GOT3 (cell line): ENCODE data around the gene EXPH5.
"Not testable (repeated sequence)": the region's sequence is repeated elsewhere in the genome, so short reads cannot be mapped to it uniquely, and the experiment has no call there.

Experiments
- DNase-seq: peaks from one replicate; lab custom pipeline; 2025; ENCODE audit warnings: mixed read lengths; lab: John Stamatoyannopoulos, UW

Gene EXPH5

GRCh38 chr11:108593214-108593922, at the start of gene EXPH5:
EXPH5 (minus strand) TSS chr11:108593768; CDS start chr11:108593536, 232 bp downstream.
- no peak for DNase-seq

GRCh38 chr11:108641752-108642151, 48.2 kb upstream of the EXPH5 start:
- not testable (repeated sequence) for DNase-seq

- no peak for DNase-seq
Observed at GRCh38 chr11:108639146-108639545, 45.6 kb upstream of the EXPH5 start.

- DNase-seq = no peak
Observed at GRCh38 chr11:108636222-108636621, 42.7 kb upstream of the EXPH5 start.

GRCh38 chr11:108635106-108635505, 41.5 kb upstream of the EXPH5 start:
- no peak for DNase-seq

GRCh38 chr11:108632041-108632704, 38.6 kb upstream of the EXPH5 start:
- DNase-seq = no peak

GRCh38 chr11:108629274-108629673, 35.7 kb upstream of the EXPH5 start:
- no peak for DNase-seq

GRCh38 chr11:108628812-108629211, 35.2 kb upstream of the EXPH5 start:
- no peak for DNase-seq

- no peak for DNase-seq
Observed at GRCh38 chr11:108628326-108628725, 34.8 kb upstream of the EXPH5 start.

- no peak for DNase-seq
Observed at GRCh38 chr11:108624196-108624925, 30.8 kb upstream of the EXPH5 start.

- DNase-seq = no peak
Observed at GRCh38 chr11:108622341-108622740, 28.8 kb upstream of the EXPH5 start.

GRCh38 chr11:108620958-108621772, 27.6 kb upstream of the EXPH5 start:
- DNase-seq = no peak

- no peak for DNase-seq
Observed at GRCh38 chr11:108618529-108618928, 25.0 kb upstream of the EXPH5 start.

GRCh38 chr11:108617055-108617454, 23.5 kb upstream of the EXPH5 start:
- no peak for DNase-seq

GRCh38 chr11:108616549-108616948, 23.0 kb upstream of the EXPH5 start:
- no peak for DNase-seq

GRCh38 chr11:108614086-108614485, 20.5 kb upstream of the EXPH5 start:
- DNase-seq = no peak

- no peak for DNase-seq
Observed at GRCh38 chr11:108609682-108610081, 16.1 kb upstream of the EXPH5 start.

- no peak for DNase-seq
Observed at GRCh38 chr11:108608548-108608947, 15.0 kb upstream of the EXPH5 start.

- DNase-seq = no peak
Observed at GRCh38 chr11:108606495-108607160, 13.1 kb upstream of the EXPH5 start.

- no peak for DNase-seq
Observed at GRCh38 chr11:108606070-108606469, 12.5 kb upstream of the EXPH5 start.

GRCh38 chr11:108602818-108603217, 9.2 kb upstream of the EXPH5 start:
- not testable (repeated sequence) for DNase-seq
